Right forelimb (tissue), 1 donor: ENCODE measurements around the gene ZSCAN22.
"Not testable (repeated sequence)": the region's sequence is repeated elsewhere in the genome, so short reads cannot be mapped to it uniquely, and the experiment has no call there.

Experiments
- DNase-seq: peaks from one replicate; pipeline ENCODE4 v3.0.0-alpha.2; 2018

Gene ZSCAN22

DNA sequence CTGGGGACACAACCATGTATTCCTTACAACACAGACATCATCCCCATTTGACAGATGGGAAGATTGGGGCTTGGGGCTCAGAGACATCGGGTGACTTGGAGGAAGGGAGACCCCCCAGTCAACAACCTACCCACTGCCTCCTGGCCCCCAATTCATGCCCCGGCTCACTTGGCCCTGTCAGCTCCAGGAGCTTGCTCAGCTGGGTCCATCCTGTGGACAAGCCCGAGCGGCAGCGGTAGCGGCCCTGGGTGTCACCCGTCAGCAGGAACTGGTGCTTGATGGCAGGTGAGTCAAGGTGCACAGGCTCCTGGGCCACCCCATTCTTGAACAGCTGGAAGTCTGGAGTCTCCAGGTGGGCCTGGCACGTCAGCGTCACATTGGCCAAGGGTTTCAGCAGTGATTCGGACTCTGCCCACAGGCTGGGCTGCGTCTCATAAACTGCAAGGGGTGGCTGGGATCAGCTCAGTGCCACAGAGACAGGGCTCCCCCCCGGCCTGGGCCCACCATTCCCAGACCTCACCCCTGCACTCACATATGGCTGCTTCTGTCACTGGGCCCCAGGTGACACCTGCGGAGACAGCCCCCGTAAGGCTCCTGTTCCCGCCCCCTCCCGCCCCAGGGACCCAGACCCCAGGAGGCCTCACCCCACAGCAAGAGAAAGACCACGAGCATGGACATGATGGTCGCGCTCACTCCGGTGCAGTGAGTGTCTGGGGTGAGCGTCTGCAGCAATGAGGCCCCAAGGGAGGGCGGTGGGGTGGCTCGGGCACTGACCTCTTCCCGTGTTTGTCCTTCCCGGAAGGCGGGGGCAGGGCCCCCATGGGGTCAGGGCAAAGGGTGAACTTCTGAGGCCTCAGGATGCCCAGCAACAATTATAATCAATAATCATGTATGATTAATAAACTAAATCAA, 26.2 kb downstream of the ZSCAN22 start, which contains the start of gene A1BG:
Gene A1BG (minus strand): TSS at position 733 of the 912 bp plus-strand sequence. CDS start 55 bp downstream, at position 678.
- peak; percentile 30 for DNase-seq

DNA sequence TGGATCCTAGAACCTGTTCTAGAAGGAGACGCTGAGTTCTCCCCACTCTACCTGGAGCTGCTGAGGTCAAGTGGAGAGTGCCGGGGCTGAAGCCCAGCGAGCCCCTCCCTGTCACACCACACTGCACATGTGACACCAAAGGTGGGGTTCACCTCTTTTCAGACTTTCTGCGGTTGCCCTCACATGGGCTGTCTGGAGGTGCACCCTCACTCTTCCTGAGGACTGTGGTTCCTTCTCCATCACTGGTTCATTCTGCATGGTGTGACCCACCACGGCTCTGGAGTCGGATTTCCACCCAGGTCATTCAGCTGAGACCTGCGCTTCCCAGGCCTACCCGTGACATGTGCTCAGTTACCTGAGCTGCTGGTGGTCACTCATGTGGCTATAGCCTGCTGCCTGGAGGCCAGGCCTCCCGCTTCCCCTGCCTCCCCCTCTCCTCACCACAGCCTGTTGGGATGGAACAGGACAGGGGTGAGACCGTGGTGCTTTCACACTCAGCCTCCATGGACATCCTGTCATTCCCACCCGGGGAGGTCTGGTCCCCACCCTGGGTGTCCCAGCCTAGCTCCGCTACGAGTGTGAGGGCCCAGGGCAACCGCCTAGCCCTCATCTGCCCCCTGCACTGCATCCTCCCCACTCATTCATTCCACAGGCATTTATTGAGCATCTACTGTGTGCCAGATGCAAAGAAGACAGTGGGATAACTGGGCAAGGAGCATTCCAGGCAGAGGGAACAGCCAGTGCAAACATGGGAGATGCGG, 27.1 kb downstream of the ZSCAN22 start:
- DNase-seq: peak; percentile 32

GRCh38 chr19:58354478-58355030, 27.8 kb downstream of the ZSCAN22 start:
- peak; percentile 28 for DNase-seq

DNA sequence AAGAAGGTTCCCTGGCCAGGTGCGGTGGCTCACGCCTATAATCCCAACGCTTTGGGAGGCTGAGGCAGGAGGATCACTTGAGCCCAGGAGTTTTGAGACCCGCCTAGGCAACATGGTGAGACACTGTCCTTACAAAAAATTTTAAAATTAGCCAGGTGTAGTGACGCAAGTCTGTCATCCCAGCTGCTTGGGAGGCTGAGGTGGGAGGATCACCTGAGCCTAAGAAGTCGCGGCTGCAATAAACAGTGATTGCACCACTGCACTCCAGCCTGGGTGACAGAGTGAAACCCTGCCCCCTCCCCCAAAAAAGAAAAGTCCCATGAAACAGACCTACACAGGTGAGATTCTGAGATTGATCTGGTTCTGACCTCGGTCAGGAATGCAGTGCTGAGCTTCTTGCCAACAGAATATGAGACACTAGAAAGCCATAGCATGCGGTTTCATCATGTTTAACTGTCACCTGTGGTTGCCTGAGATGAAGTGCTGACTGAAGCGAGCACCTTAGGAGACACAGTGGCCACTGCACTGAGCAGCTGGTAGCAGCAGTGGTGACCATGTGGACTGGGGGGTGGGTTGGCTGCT, 28.5 kb downstream of the ZSCAN22 start:
- DNase-seq: no peak

DNA sequence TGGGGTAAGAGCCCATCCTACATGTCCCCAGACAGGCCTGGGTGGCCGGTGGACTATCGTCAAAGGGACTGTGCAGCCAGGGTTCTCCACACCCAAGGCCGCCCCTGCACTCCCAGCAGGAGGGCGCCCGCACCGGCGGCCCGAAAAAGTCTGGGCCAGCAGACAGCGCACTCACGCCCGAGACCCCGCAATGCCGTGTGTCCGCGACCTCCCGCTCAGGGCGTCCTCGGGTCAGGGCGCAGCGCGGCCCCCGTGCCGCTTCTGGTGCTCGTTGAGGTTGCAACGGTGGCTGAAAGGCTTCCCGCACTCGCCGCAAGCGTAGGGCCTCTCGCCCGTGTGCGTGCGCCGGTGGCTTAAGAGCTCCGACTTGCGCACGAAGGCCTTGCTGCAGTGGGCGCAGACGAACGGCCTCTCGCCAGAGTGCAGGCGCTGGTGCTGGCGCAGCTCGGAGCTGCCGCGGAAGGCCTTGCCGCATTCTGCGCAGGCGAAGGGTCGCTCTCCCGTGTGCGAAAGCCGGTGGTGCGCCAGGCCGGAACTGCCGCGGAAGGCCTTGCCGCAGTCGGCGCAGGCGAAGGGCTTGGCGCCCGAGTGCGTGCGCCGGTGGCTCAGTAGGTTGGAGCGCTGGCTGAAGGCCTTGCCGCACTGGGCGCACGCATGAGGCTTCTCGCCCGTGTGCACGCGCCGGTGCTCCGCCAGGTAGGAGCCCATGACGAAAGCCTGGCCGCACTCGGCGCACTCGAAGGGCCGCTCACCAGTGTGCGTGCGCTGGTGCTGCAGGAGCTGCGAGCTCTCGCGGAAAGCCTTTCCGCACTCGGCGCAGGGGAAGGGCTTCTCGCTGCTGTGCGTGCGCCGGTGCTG, 29.3 kb downstream of the ZSCAN22 start:
- peak; percentile 59 for DNase-seq

- DNase-seq: peak; percentile 65
These were observed 30.1 kb downstream of the ZSCAN22 start for GRCh38 chr19:58356766-58357480.

DNA sequence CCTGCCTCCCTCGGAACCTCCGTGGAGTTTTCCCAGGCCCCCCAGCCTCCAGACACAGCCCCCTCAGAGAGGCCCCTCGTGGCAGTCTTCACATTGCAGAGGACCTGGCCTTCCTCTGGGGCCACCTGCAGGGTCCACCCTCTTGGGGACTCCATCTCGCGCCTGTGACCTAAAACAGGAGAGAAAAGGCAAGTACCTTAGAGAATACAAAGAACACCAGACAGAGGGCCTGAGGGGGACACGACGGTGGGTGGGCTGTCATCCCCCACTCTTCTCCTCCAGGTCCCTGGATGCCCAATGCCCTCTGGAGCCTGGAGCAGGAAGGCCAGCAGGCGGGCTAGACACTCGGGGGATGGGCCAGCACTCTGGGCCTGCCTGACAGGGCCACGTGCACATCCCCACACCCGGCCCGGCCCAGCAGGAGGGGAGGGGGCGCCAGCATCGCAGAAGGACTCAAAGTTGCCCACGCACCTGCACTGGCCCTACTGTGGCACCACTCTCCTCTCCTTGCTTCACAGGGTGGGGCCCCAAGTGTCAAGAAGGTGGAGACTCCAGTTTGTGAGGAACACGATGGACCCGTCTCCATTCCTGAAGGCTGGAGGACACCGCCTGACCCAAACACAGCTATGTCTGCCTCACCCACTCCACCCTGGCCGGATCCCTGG, 30.8 kb downstream of the ZSCAN22 start:
- no peak for DNase-seq

DNA sequence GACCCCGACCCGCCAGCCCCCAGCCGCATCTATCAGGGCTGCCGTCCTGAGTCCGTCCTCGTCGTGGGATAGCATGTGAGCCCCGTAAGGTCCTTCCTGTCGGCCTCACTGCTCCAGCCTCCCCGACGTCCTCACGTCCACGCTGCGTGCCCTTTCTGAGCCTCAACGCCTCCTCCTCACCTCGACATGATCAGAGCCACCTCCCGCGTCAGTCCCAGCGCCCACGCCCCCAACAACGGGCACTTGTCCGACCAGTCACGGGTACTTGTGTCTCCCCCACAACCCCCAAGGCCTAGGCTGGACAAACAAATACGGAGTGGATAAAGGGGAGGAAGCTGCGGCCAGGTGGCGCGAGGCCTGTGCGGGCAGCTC, 35.1 kb downstream of the ZSCAN22 start:
- DNase-seq: no peak

DNA sequence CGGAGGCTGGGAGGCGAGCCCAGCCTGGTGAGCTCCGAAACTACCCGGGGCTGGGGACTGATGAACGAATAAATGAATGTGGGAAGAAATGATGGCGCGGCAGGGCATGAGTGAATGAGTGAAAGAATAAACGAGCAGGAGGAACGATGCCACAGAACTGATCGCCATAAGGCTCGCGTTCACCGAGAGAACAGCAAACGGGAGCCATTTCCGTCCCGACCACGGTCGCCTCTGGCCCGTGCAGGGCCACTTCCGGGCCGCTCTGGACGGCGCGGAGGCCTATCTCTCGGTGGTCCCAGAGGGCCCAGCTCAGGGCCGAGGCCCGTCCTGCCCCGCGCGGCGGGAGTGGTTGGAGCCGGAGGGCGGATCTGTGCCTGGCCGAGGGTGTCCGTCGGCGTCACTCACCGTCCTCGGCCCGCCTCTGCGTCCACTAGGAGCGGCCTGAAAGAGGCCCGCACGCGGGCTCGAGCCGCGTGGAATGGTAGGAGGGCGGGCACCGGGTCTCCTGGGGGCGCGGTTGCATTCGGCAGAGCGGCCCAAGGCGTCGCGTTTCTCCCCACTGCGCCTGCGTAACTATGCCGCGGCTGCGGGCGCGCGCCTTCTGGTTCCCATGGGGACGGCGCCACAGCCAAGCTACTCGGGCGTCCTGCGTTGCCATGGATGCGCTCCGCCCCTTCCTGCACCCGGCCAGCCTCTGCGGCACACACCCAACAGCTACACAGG, 35.6 kb downstream of the ZSCAN22 start, which contains the start of gene ZNF497:
Gene ZNF497 (minus strand): TSS at position 480 of the 723 bp plus-strand sequence. CDS start 5,116 bp downstream, outside the sequence.
- peak; percentile 98 for DNase-seq

GRCh38 chr19:58364146-58364545, 37.4 kb downstream of the ZSCAN22 start:
- DNase-seq: no peak

DNA sequence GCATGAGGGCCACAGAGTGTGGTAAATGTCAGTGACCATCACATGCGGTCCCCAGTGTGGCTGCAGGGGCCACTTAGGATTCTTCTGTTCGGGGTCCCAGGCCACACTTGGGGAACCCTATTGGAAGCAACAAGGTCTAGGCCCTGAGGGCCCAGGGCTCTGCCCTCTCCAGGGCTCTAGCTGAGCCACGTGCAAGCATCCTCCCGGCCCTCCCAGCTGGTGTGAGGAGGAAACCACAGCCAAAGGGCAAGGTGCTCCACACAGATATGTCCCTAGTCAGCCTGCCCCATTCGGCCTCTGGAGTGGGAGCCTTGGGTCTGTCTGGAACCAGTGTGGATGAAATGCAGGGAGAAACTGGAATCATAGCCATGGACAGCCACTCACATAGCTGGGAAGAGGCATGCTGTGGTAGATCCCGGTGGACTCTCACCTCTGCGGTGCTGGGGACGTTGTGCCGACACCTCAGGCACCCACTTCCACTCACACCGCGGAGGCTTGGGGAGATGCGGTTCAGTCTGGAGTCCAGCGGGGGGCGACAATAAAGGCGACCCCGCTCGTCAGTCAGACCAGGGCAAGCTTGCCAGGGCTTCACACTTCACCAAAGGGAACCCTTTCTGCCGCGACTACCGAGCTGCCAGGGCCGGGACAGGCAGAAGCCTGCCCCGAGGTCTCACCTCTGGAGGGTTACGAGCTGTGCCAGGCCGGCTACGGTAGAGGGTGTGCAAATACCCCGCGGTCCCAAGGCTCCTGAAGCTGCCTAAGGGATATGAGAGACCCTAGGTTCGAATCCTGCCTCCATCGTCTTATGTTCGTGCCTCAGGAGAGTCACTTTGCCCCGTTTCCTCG, 40.0 kb downstream of the ZSCAN22 start:
- no peak for DNase-seq

DNA sequence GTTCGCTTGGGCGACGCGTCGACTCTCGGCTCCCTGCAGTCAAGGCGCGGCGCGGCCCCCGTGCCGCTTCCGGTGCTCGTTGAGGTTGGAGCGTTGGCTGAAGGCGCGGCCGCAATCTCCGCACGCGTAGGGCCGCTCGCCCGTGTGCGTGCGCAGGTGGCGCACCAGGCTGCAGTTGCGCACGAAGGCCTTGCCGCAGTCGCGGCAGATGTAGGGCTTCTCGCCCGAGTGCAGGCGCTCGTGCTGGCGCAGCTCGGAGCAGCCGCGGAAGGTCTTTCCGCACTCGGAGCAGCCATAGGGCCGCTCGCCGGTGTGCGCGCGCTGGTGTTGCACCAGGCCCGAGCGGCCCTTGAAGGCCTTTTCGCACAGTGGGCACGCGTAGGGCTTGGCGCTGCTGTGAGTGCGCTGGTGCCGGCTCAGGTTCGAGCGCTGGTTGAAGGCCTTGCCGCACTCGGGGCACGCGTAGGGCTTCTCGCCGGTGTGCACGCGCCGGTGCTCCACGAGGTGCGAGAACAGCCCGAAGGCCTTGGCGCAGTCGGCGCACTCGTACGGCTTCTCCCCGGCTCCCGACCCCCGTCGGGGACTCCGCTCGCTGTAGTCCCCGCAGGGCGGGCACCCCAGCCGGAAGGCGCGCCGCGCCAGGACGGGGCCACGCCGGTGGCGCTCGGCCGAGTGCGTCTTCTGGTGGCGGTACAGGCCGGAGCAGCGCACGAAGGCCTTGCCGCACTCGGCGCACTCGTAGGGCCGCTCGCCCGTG, 41.1 kb downstream of the ZSCAN22 start:
- DNase-seq: no peak

DNA sequence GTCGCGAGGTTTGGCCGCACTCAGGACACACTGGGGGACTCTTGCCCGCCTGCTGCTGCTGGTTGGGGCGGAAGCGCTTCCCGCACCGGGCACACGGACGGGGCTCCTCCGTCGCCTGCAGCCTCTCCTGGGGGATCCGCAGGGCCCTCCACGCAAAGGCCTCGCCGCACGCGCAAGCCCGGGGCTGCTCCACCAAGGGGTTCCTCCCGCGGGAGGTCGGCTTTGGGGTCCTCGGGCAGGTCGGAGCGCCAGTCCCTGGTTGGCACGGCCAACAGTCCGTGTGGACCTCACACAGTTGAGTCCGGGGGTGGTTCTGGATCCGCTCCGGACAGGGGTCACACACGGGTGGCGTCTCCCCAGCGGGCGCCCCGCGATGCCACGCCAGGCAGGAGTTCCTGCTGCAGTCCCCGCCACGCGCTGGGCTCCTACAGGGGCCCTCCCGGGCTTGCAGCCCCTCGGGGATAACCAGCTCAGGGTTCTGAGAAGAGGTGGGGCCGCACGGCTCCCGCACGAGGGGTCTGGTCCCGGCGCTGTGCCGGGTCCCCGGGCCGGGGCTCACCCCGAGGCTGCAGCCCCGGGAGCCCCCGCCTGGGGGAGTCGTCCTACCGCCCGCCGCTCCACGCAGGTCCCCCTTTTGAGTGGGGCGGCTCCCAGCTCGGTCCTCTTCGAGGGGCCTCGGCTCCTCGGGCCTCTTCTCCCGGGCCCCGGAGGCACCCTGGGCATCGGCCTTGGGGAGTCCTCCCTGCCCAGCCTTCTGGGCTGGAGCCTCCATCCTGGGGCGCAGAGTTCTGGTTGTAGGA, 42.0 kb downstream of the ZSCAN22 start:
- no peak for DNase-seq

- peak; percentile 31 for DNase-seq
These were observed 45.7 kb downstream of the ZSCAN22 start for GRCh38 chr19:58372311-58373133.

DNA sequence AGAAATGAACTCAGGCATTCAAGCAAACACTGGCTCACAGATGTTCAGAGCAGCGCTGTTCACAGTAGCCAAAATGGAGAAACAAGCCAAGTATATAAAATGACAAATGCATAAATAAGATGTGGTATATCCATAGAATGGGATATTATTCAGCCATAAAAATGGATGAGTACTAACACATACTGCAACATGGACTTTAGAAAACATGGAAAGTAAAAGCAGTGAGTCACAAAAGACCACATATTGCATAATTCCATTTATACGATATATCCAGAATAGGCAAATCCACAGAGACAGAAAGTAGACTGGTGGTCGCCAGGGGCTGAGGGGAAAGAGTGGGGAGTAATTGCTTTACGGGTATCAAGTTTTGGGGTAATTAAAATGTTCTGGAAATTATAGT, 47.4 kb downstream of the ZSCAN22 start:
- no peak for DNase-seq

DNA sequence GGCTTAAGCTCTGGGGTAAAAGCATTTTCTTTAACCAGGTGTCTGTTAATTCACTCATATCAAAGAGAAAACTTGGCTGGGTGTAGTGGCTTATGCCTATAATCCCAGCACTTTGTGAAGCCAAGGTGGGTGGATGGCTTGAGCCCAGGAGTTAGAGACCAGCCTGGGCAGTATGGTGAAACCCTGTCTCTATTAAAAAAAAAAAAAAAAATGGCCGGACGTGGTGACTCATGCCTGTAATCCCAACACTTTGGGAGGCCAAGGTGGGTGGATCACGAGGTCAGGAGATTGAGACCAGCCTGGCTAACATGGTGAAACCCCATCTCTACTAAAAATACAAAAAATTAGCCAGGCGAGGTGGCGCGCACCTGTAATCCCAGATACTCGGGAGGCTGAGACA, 49.9 kb downstream of the ZSCAN22 start:
- DNase-seq: not testable (repeated sequence)
